TTC549 (cell line): ENCODE results near the gene MYL3.

Experiments
- FAIRE-seq: peaks from 2 replicates; lab custom pipeline; 2012; peaks lifted over from hg19 to GRCh38; lab: Jason Lieb, UNC

Gene MYL3

GRCh38 chr3:46883054-46883829, 20.0 kb upstream of the MYL3 start:
- FAIRE-seq: no peak

- FAIRE-seq: no peak
These were observed 19.3 kb upstream of the MYL3 start for GRCh38 chr3:46882377-46883053.

GRCh38 chr3:46881596-46882376, 18.5 kb upstream of the MYL3 start:
- no peak for FAIRE-seq

DNA sequence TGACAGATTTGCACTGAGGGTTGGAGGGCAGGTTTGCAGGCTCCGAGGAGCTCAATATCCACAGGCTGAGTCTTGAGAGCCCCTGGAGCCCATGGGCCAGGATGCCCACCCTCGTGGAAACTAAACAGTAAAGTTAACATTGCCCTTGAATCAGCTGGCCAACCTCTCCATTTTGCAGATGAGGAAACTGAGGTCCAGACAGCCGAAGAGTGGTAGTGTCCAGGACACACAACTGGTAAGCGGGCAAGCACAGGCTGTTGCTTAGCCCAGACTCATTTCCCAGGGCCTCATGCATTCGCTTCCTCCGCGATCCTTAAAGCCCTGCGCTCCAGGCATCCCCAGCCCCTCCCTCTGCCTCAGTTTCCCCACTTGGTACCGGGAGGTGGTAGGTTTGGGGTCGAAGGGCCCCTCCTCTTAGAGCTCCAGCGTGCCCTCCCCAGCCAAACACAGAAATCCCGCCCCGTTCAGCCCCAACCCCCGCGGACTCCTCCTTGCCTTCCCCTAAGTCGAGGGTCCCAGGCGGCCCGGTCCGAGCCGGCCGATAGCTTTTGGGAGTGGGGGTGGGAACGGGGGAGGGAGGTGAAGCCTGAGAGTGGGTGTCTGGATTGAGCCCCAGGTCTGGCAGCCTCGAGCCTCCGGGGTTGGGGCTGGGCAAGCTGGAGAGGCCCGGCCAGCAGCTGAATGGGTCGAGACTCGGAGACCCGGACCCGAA, 17.8 kb upstream of the MYL3 start:
- no peak for FAIRE-seq

DNA sequence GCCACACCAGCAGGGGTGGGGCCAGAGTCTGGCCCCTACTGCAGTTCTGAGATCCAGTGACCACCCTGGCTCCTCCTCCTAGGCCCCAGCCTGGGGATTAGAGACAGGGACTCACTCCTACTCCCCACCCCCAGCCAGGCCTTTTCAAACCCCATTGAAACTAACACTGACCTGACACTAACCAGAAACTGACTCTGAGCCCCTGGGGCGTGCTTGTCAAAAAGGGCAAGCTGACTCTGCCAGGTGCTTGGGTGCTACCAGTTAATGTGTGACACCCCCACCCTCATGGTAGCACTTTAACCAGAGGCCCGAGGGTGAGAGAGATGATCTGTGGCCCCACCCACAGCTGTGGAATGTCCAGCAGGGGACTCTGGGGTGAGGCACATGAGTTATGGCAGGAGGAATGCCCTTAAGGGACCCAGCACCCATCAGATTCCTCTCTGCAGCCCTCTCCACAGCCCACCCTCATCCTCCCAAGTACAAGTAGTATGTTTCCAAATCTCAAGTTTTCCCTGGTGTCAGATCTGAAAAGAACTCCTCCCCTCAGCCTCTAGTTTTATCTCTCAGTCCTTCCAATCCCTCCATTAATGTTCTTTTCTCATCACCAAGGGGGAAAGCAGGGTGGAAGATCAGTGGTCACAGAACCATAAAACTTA, 15.7 kb upstream of the MYL3 start:
- no peak for FAIRE-seq

- FAIRE-seq: no peak
These were observed 14.3 kb upstream of the MYL3 start, which contains the start of gene PTH1R for GRCh38 chr3:46877406-46878125. PTH1R (plus strand) TSS chr3:46877721; CDS start chr3:46883560, 5,839 bp downstream.

GRCh38 chr3:46876313-46877300, 13.4 kb upstream of the MYL3 start:
- no peak for FAIRE-seq

- no peak for FAIRE-seq
These were observed 12.3 kb upstream of the MYL3 start for GRCh38 chr3:46875560-46875959.

DNA sequence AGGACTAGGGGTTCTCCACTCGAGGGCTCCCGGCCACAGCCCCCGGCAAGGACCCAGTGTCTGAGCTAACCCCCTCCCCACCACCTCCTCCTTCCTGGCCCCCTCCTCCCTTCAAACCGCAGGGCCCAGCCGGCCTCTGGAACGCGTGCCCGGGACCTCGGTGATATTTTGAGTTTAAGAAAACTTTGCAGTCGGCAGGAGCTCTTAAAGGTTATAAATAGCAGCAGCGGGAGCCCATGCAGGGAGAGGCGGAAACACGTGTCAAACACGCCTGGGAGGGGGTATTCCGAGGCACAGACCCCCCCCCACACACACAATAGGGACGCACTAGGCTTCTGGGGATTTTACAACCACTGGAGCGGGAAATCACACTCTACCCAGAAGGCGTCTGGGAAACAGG, 11.2 kb upstream of the MYL3 start:
- no peak for FAIRE-seq

- FAIRE-seq: no peak
These were observed 10.3 kb upstream of the MYL3 start for GRCh38 chr3:46873521-46873920.

DNA sequence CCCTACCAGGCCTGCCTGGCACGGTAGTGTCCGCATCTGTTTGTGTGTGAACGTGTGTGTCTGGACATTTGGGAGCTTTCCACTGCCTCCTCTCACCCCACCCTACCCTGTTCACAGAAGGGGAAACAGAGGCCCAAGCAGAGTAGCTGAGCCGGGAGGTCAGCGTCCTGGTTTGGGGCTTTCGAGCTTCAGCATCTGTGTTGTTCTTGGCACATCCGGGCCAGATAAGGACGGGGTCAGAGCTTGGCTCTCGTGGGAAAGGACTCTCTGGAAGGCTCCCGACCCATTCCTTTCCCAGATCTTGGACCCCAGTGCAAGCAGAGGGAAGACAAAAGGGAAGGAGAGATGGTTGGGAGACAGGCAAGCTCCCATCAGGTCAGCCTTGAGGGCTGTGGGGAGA, 8.0 kb upstream of the MYL3 start:
- no peak for FAIRE-seq

DNA sequence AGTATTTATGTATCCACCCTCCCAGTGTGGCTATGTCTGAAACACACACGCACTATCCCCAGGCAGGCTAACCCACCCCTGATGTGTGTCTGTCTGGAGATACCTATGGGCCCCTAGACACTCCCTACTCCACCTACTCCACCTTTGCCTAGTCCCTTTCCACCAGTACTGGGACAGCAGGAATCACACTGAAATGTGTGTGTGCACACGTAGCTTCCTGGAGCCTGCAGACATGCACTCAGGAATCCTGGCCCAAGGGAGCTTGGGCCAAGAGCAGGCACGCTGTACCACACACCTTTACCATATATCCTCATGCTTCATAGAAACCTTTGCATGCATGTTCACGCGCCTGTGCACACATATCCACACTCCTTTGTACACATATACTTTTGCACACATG, 7.4 kb upstream of the MYL3 start:
- FAIRE-seq: no peak

DNA sequence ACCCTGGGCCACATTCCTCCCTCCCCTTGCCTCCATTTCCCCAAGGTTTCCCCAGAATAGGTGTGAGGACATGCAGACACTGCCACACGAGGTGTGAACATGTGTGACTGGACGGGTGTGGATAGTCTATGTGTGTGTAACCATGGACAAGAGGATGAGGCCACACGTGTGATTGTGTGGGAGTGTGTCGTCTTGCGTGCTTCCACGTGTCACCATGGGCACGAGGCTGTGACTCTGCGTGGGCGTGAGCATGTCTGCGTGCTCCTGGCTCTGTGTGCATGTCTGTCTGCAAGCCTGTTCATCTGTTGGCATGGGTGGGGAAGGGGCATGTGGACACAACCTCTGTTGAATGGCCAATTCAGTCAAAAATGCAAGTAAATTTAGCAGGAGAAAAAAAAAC, 6.2 kb upstream of the MYL3 start:
- no peak for FAIRE-seq

DNA sequence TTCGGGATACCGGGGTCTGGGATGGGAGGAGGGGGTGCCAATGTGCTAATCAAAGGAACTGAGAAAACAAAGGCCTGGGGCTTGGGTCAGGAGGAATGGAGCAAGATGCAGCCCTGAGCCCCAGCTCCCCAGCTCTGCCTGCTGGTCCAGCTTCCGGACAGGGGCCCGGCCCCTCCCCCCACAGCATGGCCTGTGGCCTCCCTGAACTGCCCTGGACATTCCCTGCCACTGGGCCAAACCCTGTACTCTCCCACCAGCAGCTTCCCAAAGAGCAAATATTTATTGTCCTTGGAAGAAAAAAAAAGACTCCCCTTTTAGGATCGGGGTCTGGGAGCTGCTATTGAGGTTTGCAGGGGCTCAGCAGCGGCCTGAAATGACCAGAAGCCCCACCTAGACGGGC, 5.7 kb upstream of the MYL3 start:
- no peak for FAIRE-seq

DNA sequence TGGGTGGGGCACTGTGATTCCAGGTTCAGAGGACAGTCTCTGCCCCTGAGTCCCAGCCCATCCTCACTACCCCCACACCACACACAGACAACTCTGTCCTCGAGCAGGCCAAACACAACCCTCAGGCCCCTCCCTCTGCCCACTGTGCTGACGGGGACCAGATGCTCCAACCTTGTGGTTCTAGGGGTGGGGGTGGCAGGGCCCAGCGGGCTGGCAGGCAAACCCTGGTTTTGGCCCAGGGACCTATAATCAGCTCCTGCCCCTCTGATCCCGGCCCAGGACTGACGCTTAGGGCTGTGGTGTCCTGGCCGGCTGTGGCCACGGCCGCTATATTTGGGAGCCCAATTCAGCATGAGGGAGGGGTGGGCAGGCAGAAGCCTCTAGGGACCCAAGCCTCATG, 5.0 kb upstream of the MYL3 start:
- FAIRE-seq: no peak

GRCh38 chr3:46867550-46867898, 4.3 kb upstream of the MYL3 start:
- FAIRE-seq: no peak

DNA sequence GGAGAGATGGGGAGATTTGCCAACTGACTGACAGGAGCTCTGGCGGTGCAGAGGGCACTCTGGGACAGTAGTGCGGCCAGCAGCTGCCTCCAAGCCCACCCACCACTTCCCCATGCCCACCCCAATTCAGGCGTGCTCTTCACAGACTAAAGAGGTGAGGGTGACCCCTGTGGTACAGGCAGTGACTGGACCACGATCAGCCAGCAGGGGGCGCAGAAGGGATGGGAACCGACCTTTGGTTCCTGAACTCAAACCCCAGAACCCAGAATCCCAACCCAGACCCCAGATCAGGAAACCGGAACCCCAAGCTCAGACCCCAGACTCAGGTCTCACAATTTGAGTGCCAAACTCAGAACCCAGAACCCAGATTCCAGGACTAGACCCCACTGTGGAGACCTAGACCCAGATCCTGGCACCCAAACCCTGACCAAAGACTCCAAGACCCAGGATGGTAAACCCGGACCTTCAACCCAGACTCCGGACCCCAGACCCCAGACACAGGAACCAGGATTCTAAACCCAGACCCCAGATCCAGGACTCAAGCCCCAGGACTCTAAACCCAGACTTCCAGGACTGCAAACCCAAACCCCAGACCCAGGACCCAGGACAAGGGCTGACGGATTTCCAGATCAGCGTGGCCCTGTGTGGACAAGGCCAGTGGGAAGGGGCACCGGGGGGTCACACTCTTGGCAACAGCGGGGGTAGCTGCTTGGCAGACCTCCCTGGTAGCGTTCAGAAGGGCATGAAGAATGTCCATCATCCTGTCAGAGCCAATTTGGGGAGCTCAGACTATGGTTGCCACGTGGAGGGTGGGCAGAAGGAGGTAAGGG, 3.7 kb upstream of the MYL3 start:
- no peak for FAIRE-seq

- no peak for FAIRE-seq
These were observed 2.9 kb upstream of the MYL3 start for GRCh38 chr3:46866032-46866595.

GRCh38 chr3:46865546-46865945, 2.3 kb upstream of the MYL3 start:
- no peak for FAIRE-seq
